ENCODE results near the gene CREB3L2.

CREB3L2 gene

DNA sequence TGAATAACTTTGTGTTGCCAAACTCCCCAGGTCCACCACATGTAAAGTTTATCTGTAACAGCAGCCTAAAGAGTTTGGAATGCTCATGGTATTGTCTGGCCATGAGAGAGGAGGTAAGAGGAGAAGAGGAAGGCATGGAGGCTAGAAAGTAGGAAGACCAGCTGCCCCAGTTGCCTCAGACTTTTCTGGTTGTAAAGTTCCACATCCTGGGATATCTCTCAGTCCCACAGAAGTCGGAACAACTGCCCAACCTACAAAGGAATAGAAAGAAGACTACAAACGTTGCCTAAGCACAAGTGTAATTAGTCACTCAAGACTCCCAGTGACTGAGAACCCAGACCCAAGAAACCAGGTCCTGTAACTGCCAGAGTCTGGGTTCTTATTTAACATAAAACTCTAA is 47.3 kb downstream of the CREB3L2 start:
- FAIRE-seq: no peak
- no peak for TF ChIP-seq POLR2AphosphoS5 (IDR thresholded peaks at IDR 0.05; ENCODE audit: low read depth, low read length)
- TF ChIP-seq POLR2A (IDR thresholded peaks at IDR 0.05; ENCODE audit: low read depth, low read length): no peak
- no peak for TF ChIP-seq TAF1 (IDR thresholded peaks at IDR 0.05; ENCODE audit: borderline replicate concordance, low read depth, low read length)
- DNase-seq (ENCODE audit: insufficient read length): no peak

DNA sequence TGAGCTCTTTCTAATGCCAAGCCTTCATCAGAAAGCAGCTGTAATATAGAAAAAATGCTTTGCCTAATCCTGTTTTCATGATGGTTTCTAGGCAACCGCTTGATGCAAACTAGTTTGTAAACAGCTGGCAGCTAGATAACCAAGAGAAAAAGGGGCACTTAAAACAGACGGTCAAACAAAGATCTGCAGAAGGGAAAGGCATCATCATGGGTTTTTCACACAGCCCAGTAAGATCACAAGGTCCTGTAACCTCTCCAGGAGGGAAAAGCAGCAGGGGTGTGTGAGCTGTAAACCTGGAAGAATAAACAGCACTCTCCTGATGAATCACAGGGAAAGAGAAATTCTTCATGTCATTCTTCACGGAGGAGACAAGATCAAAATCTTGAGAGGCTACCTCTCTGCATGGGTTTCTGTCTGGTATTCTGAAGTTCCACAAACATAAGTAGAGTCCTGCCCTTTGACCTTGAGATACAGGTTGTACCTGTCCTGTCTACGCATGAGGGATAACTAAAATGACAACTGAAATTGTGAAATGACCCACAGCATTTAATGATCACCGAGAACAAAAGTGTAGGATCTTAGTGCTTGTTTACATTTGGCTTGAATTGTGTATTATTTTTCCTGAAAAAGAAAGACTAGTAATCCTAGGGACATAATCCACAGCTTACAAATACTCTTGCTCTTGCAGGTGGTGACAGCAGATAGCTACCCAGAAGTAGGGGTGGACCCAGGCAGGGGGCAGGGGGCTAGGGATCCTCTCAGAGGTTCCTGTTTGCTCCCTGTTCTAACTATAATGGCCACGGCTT is 48.0 kb downstream of the CREB3L2 start:
- DNase-seq (ENCODE audit: insufficient read length): no peak
- no peak for FAIRE-seq
- TF ChIP-seq POLR2A (IDR thresholded peaks at IDR 0.05; ENCODE audit: low read depth, low read length) (no peak), POLR2AphosphoS5 (IDR thresholded peaks at IDR 0.05; ENCODE audit: low read depth, low read length) (no peak), TAF1 (IDR thresholded peaks at IDR 0.05; ENCODE audit: borderline replicate concordance, low read depth, low read length) (no peak)

DNA sequence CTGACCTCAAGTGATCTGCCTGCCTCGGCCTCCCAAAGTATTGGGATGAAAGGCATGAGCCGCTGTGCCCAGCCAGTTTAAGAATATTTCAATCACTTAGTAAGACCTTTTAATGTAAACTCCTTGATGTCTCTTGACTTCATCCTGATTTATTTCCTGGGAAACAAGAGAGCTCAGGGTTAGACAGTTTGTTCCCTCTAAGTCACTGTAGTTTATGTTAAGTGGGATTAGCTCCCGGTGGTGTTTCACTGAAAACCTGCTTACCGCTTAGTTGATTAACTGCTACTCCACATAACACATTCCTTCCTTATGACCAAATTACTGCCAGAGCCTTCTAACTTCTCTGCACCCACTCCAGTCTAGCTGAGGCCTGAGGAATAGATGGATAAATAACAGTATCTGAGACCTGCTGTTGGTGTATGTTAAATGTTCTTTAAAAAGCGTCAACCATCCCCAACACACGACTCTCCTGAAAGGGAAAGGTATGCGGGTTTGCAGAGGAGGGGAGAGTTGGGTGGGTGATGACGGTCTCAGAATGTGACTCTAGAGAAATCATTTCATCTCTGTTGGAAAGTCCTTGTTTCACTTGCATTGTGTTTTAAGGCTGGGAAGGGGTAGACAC is 48.7 kb downstream of the CREB3L2 start:
- DNase-seq (ENCODE audit: insufficient read length) (no peak), FAIRE-seq (no peak)
- no peak for TF ChIP-seq TAF1 (IDR thresholded peaks at IDR 0.05; ENCODE audit: borderline replicate concordance, low read depth, low read length)

DNA sequence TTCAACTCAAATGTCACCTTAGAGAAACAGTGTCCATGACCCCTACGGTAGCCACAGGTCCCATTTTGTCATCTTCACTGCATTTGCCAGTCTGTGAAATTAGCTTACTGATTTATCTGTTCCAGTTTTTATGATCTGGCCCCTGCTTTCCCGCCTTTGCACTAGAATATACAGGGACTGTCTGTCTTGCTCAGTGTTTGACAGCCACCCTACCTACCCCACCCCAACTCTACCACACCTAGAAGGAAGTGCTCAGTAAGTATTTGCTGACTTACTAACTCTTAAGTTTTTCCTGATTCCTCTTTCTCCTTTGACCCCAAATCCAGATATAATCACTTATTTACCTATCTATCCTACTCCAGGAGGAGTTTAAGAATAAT is 49.5 kb downstream of the CREB3L2 start:
- TF ChIP-seq TAF1 (IDR thresholded peaks at IDR 0.05; ENCODE audit: borderline replicate concordance, low read depth, low read length) (no peak), POLR2AphosphoS5 (IDR thresholded peaks at IDR 0.05; ENCODE audit: low read depth, low read length) (no peak), POLR2A (IDR thresholded peaks at IDR 0.05; ENCODE audit: low read depth, low read length) (no peak)
- no peak for DNase-seq (ENCODE audit: insufficient read length)
- FAIRE-seq: no peak

DNA sequence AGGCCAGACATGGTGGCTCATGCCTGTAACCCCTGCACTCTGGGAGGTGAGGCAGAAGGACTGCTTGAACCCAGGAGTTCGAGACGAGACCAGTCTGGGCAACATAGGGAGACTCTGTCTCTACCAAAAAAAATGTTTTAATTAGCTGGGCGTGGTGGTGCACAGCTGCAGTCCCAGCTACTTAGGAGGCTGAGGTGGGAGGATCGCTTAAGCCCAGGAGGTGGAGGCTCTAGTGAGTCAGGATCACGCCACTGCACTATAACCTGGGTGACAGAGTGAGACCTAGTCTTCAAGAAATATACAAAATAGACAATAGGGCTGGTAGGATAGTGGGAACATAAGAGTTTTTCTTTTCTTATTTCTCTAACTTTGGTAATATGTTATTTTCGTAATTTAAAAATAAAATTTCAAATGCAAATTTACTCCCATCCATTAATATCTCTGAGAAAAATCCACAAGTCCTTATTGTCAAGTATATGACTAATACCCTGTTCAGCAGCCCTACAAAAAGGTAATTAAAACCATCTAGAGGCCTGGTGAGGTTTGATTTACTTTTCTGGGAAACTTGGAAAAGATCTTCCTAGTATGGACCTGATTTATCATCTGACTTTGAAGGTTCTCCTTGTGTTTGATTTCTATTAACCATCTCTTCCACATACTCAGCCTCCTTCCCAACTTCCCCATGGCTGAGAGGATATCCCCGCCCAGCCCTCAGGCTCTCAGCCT is 50.0 kb downstream of the CREB3L2 start:
- TF ChIP-seq TAF1 (IDR thresholded peaks at IDR 0.05; ENCODE audit: borderline replicate concordance, low read depth, low read length) (no peak), POLR2AphosphoS5 (IDR thresholded peaks at IDR 0.05; ENCODE audit: low read depth, low read length) (no peak), POLR2A (IDR thresholded peaks at IDR 0.05; ENCODE audit: low read depth, low read length) (no peak)
- FAIRE-seq (no peak), DNase-seq (ENCODE audit: insufficient read length) (no peak)

DNA sequence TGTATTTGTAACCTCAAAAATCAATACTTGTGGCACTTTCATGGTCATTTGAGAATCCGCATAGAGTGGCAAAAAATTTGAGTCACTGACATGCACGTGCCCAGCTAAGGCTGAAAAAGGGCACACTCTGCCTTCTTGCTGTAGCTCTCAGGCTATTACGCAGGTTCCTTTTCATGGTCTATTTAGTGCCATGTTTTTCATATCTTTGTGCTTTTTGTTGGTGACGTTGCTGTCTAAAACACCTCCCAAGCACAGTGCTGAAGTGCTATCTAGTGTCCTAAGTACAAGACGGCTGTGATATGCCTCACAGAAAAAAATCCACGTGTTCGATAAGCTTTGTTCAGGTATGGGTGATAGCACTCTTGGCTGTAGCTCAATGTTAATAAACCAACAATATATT is 50.9 kb downstream of the CREB3L2 start:
- no peak for FAIRE-seq

DNA sequence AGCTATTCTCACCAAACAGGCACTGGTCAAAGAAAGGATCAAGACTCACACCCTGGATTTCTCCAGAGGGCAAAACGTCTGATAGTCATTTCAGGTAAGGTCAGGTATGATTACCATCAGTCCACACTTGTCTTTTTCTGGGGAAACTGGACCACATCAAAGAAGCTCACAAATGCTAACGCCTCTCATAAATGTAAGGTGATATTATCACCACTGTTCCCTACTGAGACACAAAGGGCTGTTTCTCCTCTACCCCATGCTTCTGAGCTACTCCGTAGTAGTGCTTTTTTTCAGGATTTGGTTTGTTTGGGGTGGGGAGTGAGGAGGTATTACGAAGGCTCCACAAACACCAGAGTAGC is 51.6 kb downstream of the CREB3L2 start:
- TF ChIP-seq TAF1 (IDR thresholded peaks at IDR 0.05; ENCODE audit: borderline replicate concordance, low read depth, low read length) (no peak), POLR2A (IDR thresholded peaks at IDR 0.05; ENCODE audit: low read depth, low read length) (no peak), POLR2AphosphoS5 (IDR thresholded peaks at IDR 0.05; ENCODE audit: low read depth, low read length) (no peak)
- no peak for DNase-seq (ENCODE audit: insufficient read length)
- no peak for FAIRE-seq

More for the DNA sequence above, 50.9 kb downstream of the CREB3L2 start:
- no peak for TF ChIP-seq TAF1 (IDR thresholded peaks at IDR 0.05; ENCODE audit: borderline replicate concordance, low read depth, low read length)
- no peak for TF ChIP-seq POLR2A (IDR thresholded peaks at IDR 0.05; ENCODE audit: low read depth, low read length)
- TF ChIP-seq POLR2AphosphoS5 (IDR thresholded peaks at IDR 0.05; ENCODE audit: low read depth, low read length): no peak
- DNase-seq (ENCODE audit: insufficient read length): no peak

DNA sequence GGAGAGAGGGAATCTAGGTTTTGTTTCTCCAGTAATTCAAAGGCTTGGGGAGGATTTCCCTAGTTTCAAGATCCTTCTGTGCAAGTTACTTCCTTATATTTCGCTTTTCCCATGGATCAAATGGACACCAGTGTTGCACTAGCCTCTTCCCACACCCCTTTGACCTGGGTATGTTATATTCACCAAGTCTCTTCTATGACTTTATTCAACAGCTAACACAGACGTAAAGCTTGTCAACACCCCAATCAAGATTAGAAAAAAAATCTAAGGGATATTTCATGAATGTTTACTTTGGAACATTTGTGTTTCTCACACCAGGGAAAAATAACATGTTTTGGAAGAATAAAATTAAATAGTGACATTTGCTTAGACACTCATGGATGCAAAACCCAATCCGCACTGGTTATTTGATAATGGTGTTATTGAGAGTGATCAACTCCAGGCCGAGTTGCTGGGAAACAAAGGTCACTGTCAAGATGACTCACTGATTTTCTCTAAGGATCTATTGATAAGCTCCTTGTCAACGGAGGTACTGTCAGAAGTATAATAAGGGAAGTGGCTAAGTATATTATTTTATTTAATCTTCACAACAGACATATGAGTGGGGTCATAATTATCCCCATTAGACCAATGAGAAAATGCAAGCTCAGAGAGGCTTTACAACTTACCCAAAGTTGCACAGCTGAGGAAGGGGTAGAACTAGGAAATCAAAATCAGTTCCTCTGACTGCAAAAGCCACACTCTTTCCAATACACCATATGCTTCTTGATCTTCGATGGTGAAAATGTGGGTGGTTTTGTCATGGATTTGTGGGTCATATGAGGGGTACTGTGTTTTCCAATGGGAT is 52.2 kb downstream of the CREB3L2 start:
- TF ChIP-seq TAF1 (IDR thresholded peaks at IDR 0.05; ENCODE audit: borderline replicate concordance, low read depth, low read length) (no peak), POLR2AphosphoS5 (IDR thresholded peaks at IDR 0.05; ENCODE audit: low read depth, low read length) (no peak), POLR2A (IDR thresholded peaks at IDR 0.05; ENCODE audit: low read depth, low read length) (no peak)
- FAIRE-seq: no peak

DNA sequence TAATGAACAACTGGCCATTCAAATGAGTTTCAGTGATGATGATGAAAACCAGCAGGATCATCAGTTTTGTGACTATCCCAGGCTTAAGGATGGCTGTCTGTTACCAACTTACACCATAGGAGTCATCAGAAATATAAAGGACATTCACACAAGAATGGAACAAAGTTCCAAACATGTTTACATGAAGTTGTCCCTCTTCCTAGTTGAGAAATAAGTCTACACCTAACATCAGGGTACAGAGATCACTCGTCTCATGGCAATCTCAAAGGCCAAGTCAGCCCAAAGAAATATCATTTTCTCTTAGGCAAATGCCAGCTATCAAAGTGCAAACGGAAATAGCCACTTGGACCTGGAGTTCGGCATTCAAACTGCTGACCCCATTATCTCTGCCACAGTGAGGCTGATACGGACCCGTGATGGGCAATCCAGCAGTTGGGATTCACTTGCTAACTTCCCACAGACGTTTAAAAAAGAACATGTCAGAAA is 53.0 kb downstream of the CREB3L2 start:
- DNase-seq (ENCODE audit: insufficient read length): no peak
- FAIRE-seq: no peak
- TF ChIP-seq POLR2A (IDR thresholded peaks at IDR 0.05; ENCODE audit: low read depth, low read length) (no peak), TAF1 (IDR thresholded peaks at IDR 0.05; ENCODE audit: borderline replicate concordance, low read depth, low read length) (no peak), POLR2AphosphoS5 (IDR thresholded peaks at IDR 0.05; ENCODE audit: low read depth, low read length) (no peak)

More for the DNA sequence above, 52.2 kb downstream of the CREB3L2 start:
- no peak for DNase-seq (ENCODE audit: insufficient read length)

DNA sequence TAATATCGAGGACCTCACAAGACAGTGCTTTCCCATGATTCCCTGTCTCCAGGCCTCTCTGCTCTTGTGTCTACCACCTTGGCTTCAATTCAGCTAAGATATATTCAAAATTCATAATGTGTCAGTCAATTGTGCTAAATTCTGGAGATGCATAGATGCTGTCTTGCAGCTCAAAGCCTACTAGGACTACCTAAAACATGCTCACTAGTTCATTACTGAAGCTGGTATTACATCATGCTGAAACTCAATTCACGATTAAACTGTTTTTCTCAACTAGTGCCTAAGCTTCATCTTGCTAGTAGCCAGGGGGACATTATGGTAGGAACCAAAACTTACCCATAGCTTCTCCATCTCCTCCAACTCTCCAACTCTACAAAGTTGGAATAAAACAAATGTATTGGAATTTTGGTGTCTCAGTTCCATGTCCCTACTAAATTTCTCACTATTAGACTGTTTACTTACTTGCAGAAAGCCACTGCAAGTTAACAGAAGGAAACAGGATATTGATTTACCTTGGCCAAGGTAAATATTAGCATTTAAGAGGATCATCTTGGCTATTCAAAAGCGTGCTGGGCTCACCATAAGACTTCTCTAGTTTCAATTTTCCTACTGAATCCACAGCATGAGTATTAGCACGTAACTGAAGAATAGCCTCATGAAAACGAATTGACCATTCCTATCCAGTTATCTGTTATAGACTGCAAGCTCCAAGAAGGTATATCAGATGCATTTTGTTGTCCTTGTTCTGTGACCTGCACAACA is 53.6 kb downstream of the CREB3L2 start:
- DNase-seq (ENCODE audit: insufficient read length) (no peak), FAIRE-seq (no peak)
- TF ChIP-seq TAF1 (IDR thresholded peaks at IDR 0.05; ENCODE audit: borderline replicate concordance, low read depth, low read length) (no peak), POLR2AphosphoS5 (IDR thresholded peaks at IDR 0.05; ENCODE audit: low read depth, low read length) (no peak), POLR2A (IDR thresholded peaks at IDR 0.05; ENCODE audit: low read depth, low read length) (no peak)

Measured in GM12892 (cell line).